Common myeloid progenitor, CD34-positive (primary cell): ENCODE results near the gene PRSS38.
A peak's percentile ranks its signal among the peaks of the same experiment; 100 is the strongest.

Experiments used
- CTCF ChIA-PET: fragments of 350-600 bp; sonication (Branson Sonifier 250); formaldehyde crosslinking; loops from one replicate; lab custom pipeline; 2021; ENCODE audit warnings: antibody characterized with exemption; lab: Charles Lee
- POLR2A ChIA-PET: fragments of 350-600 bp; sonication (Branson Sonifier 250); formaldehyde crosslinking; loops from one replicate; lab custom pipeline; 2021; ENCODE audit warnings: antibody characterized with exemption; lab: Charles Lee
- DNase-seq, 3 donors: peaks; one replicate each; pipeline versions ENCODE4 v3.0.0 to v3.0.0-alpha.2; 2013
- H3K27ac ChIP-seq, 2 experiments: 1 replicate in 1 of 2; 2 replicates in 1 of 2; pipeline ENCODE4 v1.7.0; 2013; ENCODE audit warnings: inconsistent platforms in 2 of 2, low read length in 2 of 2, mild to moderate bottlenecking in 2 of 2, low read depth in 1 of 2, moderate library complexity in 1 of 2; ENCODE audit not compliant: severe bottlenecking in 2 of 2, insufficient read depth in 1 of 2, poor library complexity in 1 of 2
- H3K27me3 ChIP-seq, 5 experiments: replicated peaks in 2 of 5; 1 replicate in 3 of 5; 2 replicates in 2 of 5; pipeline versions ENCODE4 v1.6.1 to v1.7.0; 2013; ENCODE audit warnings: low read length in 4 of 5, mild to moderate bottlenecking in 2 of 5, moderate library complexity in 2 of 5, inconsistent platforms in 1 of 5; ENCODE audit not compliant: insufficient read depth in 5 of 5, control insufficient read depth in 4 of 5
- H3K36me3 ChIP-seq, 4 experiments: 1 replicate in 2 of 4; 2 replicates in 2 of 4; pipeline versions ENCODE4 v1.6.1 to v1.7.0; 2013; ENCODE audit warnings: low read length in 3 of 4, control low read depth in 1 of 4, mild to moderate bottlenecking in 1 of 4; ENCODE audit not compliant: control insufficient read depth in 4 of 4, insufficient read depth in 4 of 4
- H3K4me1 ChIP-seq, 4 experiments: 1 replicate in 3 of 4; 2 replicates in 1 of 4; pipeline versions ENCODE4 v1.6.1 to v1.7.1; 2013; ENCODE audit warnings: low read length in 3 of 4, mild to moderate bottlenecking in 3 of 4, control low read depth in 1 of 4, inconsistent platforms in 1 of 4, moderate library complexity in 1 of 4; ENCODE audit not compliant: control insufficient read depth in 4 of 4, insufficient read depth in 4 of 4; ENCODE audit errors: control extremely low read depth in 1 of 4
- H3K4me3 ChIP-seq, 7 experiments: 1 replicate in 4 of 7; 2 replicates in 3 of 7; pipeline versions ENCODE4 v1.5.1 to v1.7.0; 2013; ENCODE audit warnings: mild to moderate bottlenecking in 7 of 7, low read length in 6 of 7, moderate library complexity in 6 of 7, inconsistent platforms in 2 of 7, low read depth in 2 of 7, control low read depth in 1 of 7; ENCODE audit not compliant: insufficient read depth in 4 of 7, control insufficient read depth in 1 of 7; ENCODE audit errors: extremely low read depth in 1 of 7
- H3K9me3 ChIP-seq, 5 experiments: 1 replicate in 4 of 5; 2 replicates in 1 of 5; pipeline versions ENCODE4 v1.6.1 to v1.7.1; 2013; ENCODE audit warnings: low read length in 4 of 5, mild to moderate bottlenecking in 2 of 5, inconsistent platforms in 1 of 5, low read depth in 1 of 5, moderate library complexity in 1 of 5; ENCODE audit not compliant: control insufficient read depth in 4 of 5, insufficient read depth in 2 of 5; ENCODE audit errors: control extremely low read depth in 1 of 5
- WGBS: methylation state at CpG from one replicate; pipeline ENCODE4 v1.1.5; 2013; ENCODE audit not compliant: insufficient coverage; 5-methylcytosine and 5-hydroxymethylcytosine counted together

The PRSS38 gene

GRCh38 chr1:227785094-227785804 is 30.2 kb upstream of the PRSS38 start:
- ChIA-PET POLR2A (no interaction called here), CTCF (interaction anchor here (1.2 kb wide), 1 partner anchor 10 kb away, joined by 3 read pairs; no protein-coding TSS in a partner anchor)
- 88% methylated on average over 13 of the region's 13 CpGs for WGBS
- no peak overlapping the region for H3K27ac ChIP-seq
- no peaks in the 10 kb centered on the region for H3K9me3 ChIP-seq
- H3K36me3 ChIP-seq = peaks cover 0 to 15% (median 0%) of the 10 kb centered on the region in 4 experiments
- DNase-seq = peak in 2 of 3 donors; percentile 62 to 68
- peaks cover 0 to 25% (median 21%) of the 10 kb centered on the region in 4 experiments for H3K4me1 ChIP-seq
- H3K4me3 ChIP-seq = no peak overlapping the region
- peaks cover 0 to 29% (median 20%) of the 10 kb centered on the region in 5 experiments for H3K27me3 ChIP-seq

DNA sequence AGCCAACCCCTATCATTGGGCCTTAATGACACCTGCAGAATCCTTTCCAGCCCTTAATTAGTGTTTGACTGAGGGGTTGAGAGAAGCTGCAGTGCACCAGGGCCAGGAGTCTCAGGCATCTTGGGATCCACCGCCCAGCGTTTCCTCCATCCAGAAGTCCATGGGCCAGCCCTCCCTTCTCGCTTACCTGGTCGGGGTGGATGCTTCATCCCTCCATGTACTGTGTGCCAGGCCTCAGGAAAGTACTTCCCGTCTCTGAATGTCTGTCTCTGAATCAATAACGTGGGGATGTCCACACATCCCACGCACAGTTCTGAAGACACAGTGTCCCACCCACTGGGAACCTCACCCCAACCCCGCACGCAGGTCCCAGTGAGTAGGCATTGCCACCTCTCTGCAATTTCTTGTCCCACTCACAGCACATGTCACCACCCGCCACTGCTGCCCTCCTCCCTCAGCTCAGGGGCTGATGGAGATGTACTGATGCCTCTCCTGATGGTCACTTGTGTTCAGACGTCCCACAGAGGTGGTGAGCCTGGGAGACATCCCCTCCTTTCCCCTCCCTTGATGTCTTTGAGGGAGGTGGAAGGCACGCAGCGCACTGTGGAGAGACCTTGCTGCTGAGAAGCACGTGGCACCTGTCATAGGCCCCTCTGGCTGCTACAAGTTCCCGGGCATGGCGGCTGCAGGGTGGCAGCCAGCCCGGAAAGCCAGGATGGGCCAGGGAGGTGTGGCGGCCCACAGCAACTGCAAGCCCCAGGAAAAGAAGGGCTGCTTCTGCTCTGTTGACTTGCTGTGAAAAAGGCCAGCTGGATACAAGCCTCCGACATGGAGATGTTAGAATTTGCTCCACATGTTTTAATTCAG is 29.4 kb upstream of the PRSS38 start:
- ChIA-PET CTCF (interaction anchor here (1.2 kb wide), 1 partner anchor 9 kb away, joined by 3 read pairs; no protein-coding TSS in a partner anchor), POLR2A (no interaction called here)
- Histone ChIP-seq H3K9me3 (no peaks in the 10 kb centered on the region), H3K27ac (no peak overlapping the region), H3K36me3 (peaks cover 0 to 7% (median 0%) of the 10 kb centered on the region in 4 experiments), H3K4me3 (no peak overlapping the region), H3K4me1 (peaks cover 0 to 25% (median 21%) of the 10 kb centered on the region in 4 experiments), H3K27me3 (peaks cover 0 to 29% (median 20%) of the 10 kb centered on the region in 5 experiments)
- no peak for DNase-seq
- WGBS = 80% methylated on average over 16 of the region's 19 CpGs

- 37% methylated on average over 36 of the region's 45 CpGs for WGBS
- CTCF ChIA-PET = interaction anchor here (1.2 kb wide), 1 partner anchor 8 kb away, joined by 3 read pairs; no protein-coding TSS in a partner anchor
- POLR2A ChIA-PET = no interaction called here
- H3K27me3 ChIP-seq = peaks cover 0 to 29% (median 20%) of the 10 kb centered on the region in 5 experiments
- DNase-seq = peak in 2 of 3 donors; percentile 28 to 48
- H3K27ac ChIP-seq = no peak overlapping the region
- peak overlapping the region; percentile 29 to 83 (median 70) for H3K4me3 ChIP-seq
- no peaks in the 10 kb centered on the region for H3K9me3 ChIP-seq
- H3K36me3 ChIP-seq = peaks cover 0 to 4% (median 0%) of the 10 kb centered on the region in 4 experiments
- peaks cover 0 to 25% (median 21%) of the 10 kb centered on the region in 4 experiments for H3K4me1 ChIP-seq
These were observed 28.6 kb upstream of the PRSS38 start for GRCh38 chr1:227786673-227787512.

DNA sequence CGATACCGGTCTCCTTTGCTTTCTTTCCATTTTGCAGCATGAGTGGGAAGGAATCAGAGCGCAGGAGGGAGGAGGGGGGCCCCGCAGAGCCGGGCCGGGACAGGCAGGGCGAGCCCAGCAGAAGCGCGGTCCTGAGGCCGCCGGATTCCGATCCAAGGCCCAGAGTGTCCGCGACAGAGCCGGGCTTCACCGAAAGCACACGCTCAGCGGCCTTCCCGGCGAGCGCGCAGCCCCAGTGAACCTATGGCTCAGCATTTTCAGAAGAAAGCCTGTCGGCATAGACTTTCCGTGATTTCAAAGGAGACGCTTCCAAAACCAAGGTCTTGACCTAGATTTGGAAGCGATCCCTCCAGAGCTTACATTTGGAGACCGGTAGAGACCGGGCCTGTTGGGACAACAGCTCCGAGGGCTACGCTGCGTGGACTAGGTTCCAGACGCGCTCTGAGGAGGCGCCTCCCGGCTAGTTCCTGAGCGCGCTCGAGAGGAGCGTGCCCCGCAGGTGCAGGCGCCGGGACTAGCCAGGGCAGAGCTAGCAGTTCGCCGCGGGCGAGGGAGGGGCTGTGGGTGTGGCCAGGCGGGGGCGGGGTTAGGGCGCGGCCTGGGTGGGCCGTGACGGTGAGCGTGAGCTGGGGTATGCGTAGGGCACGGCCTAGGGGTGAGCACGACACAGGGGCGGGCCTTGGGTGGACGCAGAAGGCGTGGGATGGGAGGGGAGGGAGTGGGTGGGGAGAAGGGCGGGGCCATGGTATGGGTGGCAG is 27.8 kb upstream of the PRSS38 start:
- H3K36me3 ChIP-seq = no peaks in the 10 kb centered on the region
- no peaks in the 10 kb centered on the region for H3K9me3 ChIP-seq
- H3K4me1 ChIP-seq = peaks cover 0 to 25% (median 21%) of the 10 kb centered on the region in 4 experiments
- ChIA-PET POLR2A (no interaction called here), CTCF (interaction anchor here (1.3 kb wide), 1 partner anchor 45 kb away, joined by 3 read pairs; no protein-coding TSS in a partner anchor)
- DNase-seq = peak; percentile 94 to 97 (median 97)
- H3K27ac ChIP-seq = no peak overlapping the region
- peak overlapping the region; percentile 29 to 83 (median 73) for H3K4me3 ChIP-seq
- WGBS = under 1% methylated on average over 48 of the region's 60 CpGs
- peaks cover 0 to 29% (median 20%) of the 10 kb centered on the region in 5 experiments for H3K27me3 ChIP-seq

DNA sequence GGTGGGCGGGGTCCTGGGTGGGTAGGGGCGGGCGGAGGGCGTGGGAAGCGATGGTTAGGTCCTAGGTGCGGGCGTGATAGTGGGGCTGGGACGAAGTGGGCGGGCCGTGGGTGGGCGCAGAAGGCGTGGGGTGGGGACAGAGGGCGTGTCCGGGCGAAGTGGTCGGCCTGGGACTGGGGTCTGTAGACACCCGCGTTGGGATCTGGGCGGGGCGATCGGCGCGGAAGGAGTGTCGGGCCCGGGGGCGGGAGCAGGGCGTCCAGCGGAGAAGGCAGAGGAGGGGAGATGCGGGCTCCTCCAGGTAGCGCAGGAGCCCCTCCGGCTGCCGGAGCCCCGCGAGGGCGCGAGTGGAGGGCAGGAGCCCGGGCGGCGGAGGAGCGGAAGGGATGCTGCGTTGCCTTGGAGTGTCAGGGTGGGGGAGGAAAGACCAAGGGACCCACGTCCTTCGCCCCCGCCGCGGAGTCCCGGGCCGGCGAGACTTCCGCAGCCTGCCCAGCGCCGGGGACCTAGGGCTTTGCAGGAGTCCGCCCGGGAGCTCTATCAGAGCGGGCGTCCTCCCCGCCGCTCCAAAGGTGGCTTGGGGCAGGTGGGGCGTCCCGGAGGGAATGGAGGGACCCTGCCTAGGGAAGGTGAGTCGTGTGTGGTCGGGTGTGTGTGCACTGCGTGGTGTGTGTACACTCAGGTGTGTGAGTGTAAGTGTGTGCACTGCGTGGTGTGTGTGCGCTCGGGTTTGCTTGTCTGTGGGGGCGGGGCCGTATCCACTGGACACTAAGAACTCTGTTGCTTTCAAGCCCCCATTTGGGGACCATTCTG is 27.0 kb upstream of the PRSS38 start:
- Histone ChIP-seq H3K27me3 (peaks cover 0 to 29% (median 20%) of the 10 kb centered on the region in 5 experiments), H3K4me1 (peaks cover 0 to 25% (median 21%) of the 10 kb centered on the region in 4 experiments), H3K27ac (no peak overlapping the region), H3K9me3 (no peaks in the 10 kb centered on the region), H3K36me3 (no peaks in the 10 kb centered on the region), H3K4me3 (peak overlapping the region; percentile 44 to 83 (median 61))
- under 1% methylated on average over 44 of the region's 68 CpGs for WGBS
- DNase-seq = no peak
- POLR2A ChIA-PET = no interaction called here
- CTCF ChIA-PET = interaction anchor here (1.3 to 1.9 kb wide), 2 partner anchors 26 to 46 kb away, joined by 3 to 7 read pairs; no protein-coding TSS in a partner anchor
